DMS114 treated with DMSO at 0.1 percent for 48 hours (cell line): ENCODE measurements around the gene FITM1.
"Not testable (repeated sequence)": the region's sequence is repeated elsewhere in the genome, so short reads cannot be mapped to it uniquely, and the experiment has no call there.

Experiments
- DNase-seq: peaks from one replicate; lab custom pipeline; 2025; ENCODE audit not compliant: unreplicated experiment; lab: John Stamatoyannopoulos, UW

The FITM1 gene

GRCh38 chr14:24096545-24097181, 33.8 kb upstream of the FITM1 start:
- DNase-seq, result no peak

- no peak for DNase-seq
These were observed 32.1 kb upstream of the FITM1 start for GRCh38 chr14:24098229-24098926.

- no peak for DNase-seq
These were observed 31.3 kb upstream of the FITM1 start for GRCh38 chr14:24098927-24099813.

GRCh38 chr14:24100197-24100981, 30.1 kb upstream of the FITM1 start:
- DNase-seq, result no peak

DNA sequence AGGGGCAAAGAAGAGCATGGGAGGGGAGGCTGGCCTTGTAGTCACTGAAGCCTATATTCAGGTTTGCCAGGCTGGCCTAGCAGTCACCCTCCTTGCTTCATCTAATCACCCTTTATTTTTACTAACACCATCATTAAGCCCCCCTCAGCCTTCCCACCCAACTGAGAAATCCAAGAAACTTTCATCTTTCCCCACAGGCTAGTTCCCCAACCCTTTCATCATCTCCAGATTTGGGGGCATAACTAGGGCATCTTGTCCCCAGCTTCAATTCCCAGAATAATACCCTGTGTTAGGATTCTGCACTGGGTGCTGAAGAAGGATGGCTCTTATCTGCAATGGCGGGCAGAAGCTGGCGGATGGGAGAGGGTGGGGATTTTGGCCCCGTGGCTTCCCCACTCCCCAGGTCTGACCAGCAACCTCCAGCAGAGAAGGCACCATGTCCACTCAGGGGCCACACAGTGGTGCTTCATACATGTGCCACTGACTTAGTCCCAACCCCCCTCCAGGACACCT, 29.4 kb upstream of the FITM1 start:
- DNase-seq, result no peak

- DNase-seq, result no peak
These were observed 28.0 kb upstream of the FITM1 start for GRCh38 chr14:24102357-24103048.

DNA sequence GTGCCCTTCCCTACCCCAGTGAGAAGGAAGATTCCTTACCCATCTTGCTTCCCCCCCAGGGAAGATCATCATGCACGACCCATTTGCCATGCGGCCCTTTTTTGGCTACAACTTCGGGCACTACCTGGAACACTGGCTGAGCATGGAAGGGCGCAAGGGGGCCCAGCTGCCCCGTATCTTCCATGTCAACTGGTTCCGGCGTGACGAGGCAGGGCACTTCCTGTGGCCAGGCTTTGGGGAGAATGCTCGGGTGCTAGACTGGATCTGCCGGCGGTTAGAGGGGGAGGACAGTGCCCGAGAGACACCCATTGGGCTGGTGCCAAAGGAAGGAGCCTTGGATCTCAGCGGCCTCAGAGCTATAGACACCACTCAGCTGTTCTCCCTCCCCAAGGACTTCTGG, 27.0 kb upstream of the FITM1 start:
- no peak for DNase-seq

DNA sequence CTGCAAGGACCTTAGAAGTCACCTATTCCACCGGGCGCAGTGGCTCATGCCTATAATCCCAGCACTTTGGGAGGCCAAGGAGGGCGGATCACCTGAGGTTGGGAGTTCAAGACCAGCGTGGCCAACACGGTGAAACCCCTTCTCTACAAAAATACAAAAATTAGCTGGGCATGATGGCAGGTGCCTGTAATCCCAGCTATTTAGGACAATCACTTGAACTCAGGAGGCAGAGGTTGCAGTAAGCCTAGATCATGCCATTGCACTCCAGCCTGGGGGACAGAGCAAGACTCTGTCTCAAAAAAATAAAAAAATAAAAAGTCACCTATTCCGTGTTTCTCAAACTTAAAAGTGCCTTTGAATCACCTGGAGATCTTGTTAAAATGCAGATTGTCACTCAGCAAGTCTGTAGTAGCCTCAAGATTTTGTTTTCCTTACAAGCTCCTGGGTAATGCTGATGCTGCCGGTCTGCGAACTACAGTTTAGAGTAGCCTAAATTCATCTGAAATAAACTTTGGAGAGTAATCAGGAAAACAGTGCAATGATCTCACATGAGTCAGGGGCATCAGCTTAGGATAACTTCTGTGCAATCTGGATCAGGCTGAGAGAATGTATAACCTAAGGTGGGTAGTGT, 24.7 kb upstream of the FITM1 start:
- not testable (repeated sequence) for DNase-seq

DNA sequence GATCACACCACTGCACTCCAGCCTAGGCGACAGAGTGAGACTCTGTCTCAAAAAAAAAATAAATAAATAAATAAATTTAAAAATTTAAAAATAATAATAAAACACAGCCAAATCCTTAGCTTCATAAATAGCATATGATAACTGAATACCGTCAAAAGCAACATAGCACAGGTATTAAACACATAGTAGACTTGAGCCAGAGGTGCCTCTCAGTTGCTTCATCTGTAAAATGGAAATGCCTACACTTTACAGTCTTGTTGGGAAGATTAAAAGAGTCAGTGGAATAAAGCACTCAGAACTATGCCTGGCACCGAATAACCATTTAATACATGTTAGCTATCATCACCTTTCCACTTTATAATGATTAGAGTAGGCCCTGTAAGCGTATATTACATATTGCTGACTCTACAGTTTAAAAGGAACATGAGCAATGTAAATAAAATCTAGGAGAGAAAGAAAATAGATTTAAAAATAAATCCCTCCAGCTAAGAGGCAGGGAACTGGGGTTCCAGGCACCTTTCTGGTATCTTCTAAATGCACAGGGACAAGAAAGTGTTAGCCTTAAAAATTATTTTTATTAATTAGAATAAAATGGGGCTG, 23.7 kb upstream of the FITM1 start:
- no peak for DNase-seq

DNA sequence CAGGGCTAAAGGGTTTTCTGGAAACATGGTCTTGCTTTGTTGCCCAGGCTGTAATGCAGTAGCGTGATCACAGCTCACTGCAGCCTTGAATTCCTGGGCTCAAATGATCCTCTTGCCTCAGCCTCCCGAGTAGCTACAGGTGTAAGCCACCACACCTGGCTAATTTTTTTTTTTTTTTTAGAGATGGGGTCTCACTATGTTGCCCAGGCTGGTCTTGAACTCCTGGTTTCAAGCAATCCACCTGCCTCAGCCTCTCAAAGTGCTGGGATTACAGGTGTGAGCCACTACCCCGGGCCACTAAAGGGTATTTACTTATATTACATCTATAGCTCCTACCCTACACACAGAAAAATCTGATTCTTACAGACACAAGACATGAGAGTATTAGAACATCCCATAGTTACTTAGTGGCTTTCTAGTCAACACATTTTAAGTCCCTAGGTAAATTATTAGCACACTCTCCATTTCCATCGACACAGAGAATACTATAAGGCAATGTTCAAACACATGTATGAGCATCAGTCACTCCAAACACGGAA, 22.1 kb upstream of the FITM1 start:
- DNase-seq, result no peak

- no peak for DNase-seq
These were observed 20.4 kb upstream of the FITM1 start for GRCh38 chr14:24110060-24110459.

DNA sequence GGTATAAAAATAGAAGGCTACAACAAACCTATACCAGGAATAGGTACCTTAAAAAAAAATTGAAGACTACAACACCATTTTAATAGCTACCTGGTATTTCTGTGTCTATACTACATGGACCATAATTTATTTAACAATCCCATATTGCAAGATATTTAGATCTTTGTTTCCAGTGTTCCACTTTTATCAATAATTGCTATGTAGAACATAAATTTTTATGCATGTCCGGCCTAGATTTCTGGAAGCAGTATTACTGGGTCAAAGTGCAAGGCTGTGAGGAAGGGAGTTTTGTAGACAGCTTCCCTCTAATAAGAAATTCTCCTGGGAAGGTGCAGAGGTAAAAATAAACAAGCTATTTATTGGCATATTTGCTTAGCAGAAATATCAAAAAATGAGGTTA, 19.9 kb upstream of the FITM1 start:
- no peak for DNase-seq

GRCh38 chr14:24113379-24113800, 17.1 kb upstream of the FITM1 start:
- DNase-seq, result no peak

DNA sequence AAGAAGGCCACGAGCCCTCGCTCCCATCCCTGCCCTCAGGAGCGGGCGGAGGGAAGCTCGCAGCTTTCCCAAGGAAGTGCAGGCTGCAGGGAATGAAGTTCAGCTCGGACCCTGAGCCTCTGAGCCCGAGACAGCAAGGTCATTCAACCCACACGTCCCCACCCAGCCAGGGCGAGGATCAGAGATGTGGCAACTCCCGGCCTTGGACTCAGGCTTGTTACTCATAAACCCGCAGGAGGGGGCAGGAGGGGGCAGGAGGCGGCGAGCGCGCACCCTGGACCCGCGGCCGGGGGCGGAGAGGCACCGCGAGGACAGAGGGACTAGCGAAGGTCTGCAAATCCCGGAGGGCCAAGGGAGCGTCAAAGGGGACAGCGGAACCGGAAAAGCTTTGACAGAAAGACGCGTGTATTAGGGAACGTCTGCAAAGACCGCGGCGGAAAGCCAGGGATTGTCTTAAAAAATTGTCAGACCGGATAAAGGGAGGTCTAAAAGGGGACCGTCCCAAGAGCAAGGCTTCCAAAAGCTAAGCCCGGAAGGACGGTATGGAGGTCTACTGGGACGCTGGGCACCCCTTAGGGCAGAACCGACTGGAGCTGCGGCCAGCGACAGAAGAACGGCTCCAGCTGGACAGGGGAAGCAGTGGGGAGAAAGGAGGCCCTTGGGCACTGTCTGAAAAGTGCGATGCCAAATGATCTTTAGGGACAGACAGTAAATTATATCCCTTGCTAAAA, 16.5 kb upstream of the FITM1 start:
- peak; percentile 79 for DNase-seq

DNA sequence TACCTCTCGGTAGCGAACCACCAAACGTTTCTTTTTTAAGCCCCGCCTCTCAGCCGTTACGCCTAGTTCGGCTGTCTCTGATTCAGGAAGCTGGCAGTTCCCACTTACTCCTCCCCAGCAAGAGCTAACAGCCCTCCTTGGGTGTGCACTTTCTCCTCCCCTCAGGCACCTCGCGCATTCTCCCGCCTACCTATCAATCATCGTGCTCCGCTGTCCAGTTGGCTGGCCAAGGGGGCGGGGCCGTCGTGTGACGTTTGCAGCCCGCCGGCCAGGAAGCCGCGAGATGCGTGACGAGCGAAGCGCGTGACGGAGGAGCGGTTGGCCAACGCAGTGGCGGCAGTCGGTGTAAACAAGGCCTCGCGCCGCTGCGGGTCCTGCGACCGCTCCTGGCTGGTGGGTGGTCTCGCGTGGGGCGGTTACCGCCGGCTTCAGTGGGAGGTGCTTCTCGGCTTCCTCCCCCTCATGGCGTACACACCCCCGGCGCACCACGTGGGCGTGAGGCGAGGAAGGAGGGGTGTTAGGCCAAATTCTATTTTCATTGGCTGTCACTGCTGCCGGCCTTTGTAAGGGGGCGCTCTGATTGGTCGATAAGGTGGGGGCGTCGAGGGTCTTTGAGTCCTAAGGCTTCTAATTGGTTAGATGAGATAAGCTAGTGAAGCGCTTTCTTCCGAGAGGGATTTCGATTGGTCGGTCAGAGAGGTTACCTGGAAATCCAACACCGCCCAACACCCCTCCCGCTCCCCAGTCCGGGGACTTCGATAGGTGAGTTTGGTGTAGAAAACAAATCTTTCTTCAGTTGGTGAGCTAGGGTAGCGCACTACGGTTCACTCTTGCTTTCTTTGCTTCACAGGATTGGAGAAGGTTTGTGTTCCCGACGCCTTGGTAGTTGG, 15.7 kb upstream of the FITM1 start, which contains the start of the genes DCAF11 and NRL:
Gene DCAF11 (plus strand): TSS at position 246 of the 890 bp plus-strand sequence. CDS start 818 bp downstream, outside the sequence.
Gene NRL (minus strand): TSS at position 418 of the 890 bp plus-strand sequence. CDS start 32,101 bp downstream, outside the sequence.
- DNase-seq, result peak; percentile 97

GRCh38 chr14:24115422-24116127, 14.9 kb upstream of the FITM1 start:
- DNase-seq, result no peak
